IPS-NIHi7 (cell line): ENCODE measurements around the gene ECEL1.
A peak's percentile ranks its signal among the peaks of the same experiment; 100 is the strongest.
"Not testable (repeated sequence)": the region's sequence is repeated elsewhere in the genome, so short reads cannot be mapped to it uniquely, and the experiment has no call there.

Source experiments
- DNase-seq: peaks from one replicate; pipeline ENCODE4 v3.0.0; 2012; ENCODE audit warnings: mixed read lengths; ENCODE audit errors: extremely low spot score

The ECEL1 gene

GRCh38 chr2:232443047-232443446 lies 44.6 kb downstream of the ECEL1 start:
- DNase-seq, result not testable (repeated sequence)

DNA sequence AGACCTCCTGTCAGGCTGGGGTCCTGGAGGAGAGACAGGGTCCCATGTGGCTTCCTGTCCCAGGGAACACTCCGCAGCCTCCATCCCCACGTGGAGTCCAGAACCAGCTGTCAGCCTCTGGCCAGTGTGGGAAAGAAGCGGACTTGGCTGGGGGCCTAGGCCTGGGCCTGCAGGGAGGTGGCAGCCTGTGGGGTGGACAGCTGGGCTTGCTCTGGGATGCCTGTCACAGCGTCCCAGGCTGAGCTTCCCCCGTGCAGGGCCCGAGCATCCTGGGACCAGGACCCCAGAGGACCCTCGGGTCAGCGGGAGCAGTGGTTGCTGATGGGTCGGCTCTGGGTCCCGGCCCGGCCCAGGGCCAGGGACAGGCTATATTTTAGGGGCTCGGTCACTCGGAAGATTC lies 45.2 kb downstream of the ECEL1 start:
- not testable (repeated sequence) for DNase-seq

DNA sequence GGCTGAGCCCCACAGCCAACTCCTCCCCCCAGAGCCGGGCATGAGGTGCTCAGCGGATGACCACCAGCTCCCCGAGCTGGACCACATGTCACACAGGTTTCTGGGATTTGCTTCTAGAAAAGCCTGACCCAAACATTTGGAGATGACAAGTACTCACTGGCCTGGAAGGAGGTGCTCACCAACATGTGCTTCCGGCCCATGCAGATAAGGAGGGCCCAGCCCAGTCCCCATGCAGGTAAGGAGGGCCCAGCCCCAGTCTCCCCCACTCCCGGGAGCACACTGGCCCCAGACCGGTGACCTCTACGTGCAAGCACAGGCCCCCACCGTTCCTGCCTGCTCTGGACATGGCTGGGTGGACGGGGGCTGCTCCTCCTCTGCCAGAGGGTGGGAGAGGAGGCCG lies 45.7 kb downstream of the ECEL1 start:
- DNase-seq, result not testable (repeated sequence)

- DNase-seq, result no peak
Observed at GRCh38 chr2:232441147-232441651, 46.4 kb downstream of the ECEL1 start.

- peak; percentile 88 for DNase-seq
Observed at GRCh38 chr2:232440220-232441018, 47.2 kb downstream of the ECEL1 start.

- no peak for DNase-seq
Observed at GRCh38 chr2:232439758-232440135, 47.9 kb downstream of the ECEL1 start.

GRCh38 chr2:232438951-232439757 lies 48.5 kb downstream of the ECEL1 start:
- DNase-seq, result no peak

GRCh38 chr2:232438091-232438490 lies 49.5 kb downstream of the ECEL1 start:
- DNase-seq, result no peak

- DNase-seq, result no peak
Observed at GRCh38 chr2:232437195-232437571, 50.5 kb downstream of the ECEL1 start.

DNA sequence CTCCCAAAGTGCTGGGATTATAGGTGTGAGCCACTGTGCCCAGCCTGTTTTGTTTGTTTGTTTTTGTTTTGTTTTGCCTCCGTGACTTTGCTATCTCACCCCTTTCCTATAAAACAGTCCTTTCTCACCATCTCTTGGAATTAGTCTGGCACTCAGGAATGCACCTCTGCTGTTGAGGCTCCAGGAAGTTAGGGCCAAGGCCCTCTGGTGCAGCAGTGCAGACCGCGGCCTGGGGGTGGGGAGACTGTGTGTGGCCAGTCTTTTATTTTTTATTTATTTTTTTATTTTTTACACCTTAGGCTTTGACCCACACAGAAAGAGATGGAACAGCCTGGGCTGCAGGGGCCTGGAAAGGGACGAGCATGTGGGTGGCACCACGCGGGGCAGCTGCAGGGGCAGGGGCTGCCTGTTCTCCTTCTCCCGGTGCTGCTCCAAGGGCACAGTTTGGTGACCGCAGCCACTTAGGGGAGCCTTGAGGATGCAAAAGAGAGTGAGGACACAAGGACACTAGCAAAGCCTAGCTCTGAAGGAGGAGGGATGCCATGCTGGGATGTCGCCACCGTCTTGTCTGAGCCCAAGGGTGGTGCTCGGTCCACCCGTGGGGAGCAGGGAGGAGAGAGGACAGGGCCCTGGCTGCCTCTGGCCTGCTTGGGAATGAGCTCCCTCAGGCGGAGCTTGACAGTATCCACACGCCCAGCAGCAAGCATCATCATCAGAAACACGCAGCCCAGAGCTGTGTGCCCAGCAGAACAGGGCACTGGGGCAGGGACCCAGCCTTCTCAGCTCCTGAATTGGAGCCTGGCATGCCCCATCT lies 51.0 kb downstream of the ECEL1 start:
- DNase-seq, result no peak

- no peak for DNase-seq
Observed at GRCh38 chr2:232435805-232436204, 51.8 kb downstream of the ECEL1 start.

DNA sequence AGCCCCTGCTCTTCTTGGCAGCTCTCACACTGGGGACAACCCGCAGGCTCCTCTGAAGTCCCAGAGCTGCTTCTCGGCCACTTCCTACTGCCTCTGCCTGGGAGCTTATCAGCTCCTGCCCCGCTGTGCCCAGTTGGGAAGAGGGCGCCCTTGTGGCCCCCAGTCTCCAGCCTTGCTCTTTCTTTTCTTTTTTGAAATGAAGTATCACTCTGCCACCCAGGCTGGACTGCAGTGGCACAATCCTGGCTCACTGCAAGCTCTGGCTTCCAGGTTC lies 52.3 kb downstream of the ECEL1 start:
- DNase-seq, result no peak

- no peak for DNase-seq
Observed at GRCh38 chr2:232434563-232435374, 52.9 kb downstream of the ECEL1 start.

- DNase-seq, result no peak
Observed at GRCh38 chr2:232434091-232434490, 53.5 kb downstream of the ECEL1 start.

- not testable (repeated sequence) for DNase-seq
Observed at GRCh38 chr2:232433622-232434021, 54.0 kb downstream of the ECEL1 start.

GRCh38 chr2:232432598-232433184 lies 54.9 kb downstream of the ECEL1 start:
- no peak for DNase-seq

DNA sequence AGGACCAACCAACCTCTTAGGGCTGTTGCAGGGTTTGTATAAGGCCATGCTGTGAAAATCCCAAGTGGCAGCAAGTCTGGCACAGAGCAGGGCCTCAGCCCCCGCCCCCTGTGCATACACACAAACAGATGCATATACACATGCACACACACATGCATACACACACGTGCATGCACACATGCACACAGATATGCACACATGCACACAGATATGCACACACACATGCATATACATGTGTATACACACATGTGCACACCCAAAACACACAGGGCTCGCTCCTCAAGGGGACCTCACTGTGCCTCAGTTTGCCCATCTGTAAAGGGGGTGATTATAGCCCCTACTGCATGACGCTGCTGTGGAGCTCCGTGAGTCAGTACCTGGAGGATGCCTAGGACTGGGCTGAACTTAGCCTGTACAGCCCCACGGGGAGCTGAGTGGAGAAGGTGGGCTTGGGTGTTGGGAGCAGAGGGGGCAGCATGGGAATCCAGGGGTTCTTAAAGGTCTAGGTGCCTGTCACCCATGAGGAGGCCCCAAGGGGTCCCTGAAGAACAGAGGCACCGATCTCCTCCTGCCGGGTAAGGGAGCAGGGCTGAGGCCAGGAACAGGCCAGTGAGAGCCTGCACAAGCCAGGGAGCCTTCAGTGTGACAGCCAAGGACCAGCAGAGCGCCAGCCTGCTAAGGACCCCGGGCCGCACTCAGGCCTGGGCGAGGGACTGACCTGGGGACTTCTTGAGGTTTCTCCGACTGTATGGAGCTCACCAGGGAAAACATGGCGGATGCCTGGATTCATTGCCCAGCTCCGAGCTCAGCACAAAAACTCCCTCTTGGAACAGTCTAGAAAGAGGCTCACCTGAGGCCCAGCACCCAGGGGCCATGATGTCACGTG lies 55.7 kb downstream of the ECEL1 start:
- no peak for DNase-seq
